OCI-LY7 (cell line): ENCODE results near the gene MDC1. TPM values are rescaled to one million over a fixed set of nuclear protein-coding genes. Genes with fewer than 3 reads are reported as not detected.
A peak's percentile ranks its signal among the peaks of the same experiment; 100 is the strongest.
"Not testable (repeated sequence)": the region's sequence is repeated elsewhere in the genome, so short reads cannot be mapped to it uniquely, and the experiment has no call there.

Source experiments
- BruUV-seq: library from RNA; stranded (reverse); fragments of 400-500 nt; replicated peaks from 2 replicates; lab custom pipeline; 2021; lab: Mats Ljungman, UMichigan
- CTCF ChIA-PET: fragments of 300-600 bp; sonication (Branson Sonifier 250); formaldehyde crosslinking; loops from one replicate; lab custom pipeline; 2022; ENCODE audit warnings: antibody characterized with exemption; ENCODE audit not compliant: unreplicated experiment; lab: Charles Lee
- POLR2A ChIA-PET: fragments of 300-600 bp; sonication (Branson Sonifier 250); formaldehyde crosslinking; loops from one replicate; lab custom pipeline; 2022; ENCODE audit warnings: antibody characterized with exemption; lab: Charles Lee
- DNase-seq: peaks from one replicate; pipeline ENCODE4 v3.0.0-alpha.2; 2015; ENCODE audit warnings: low spot score
- H2AFZ ChIP-seq: fragments of 200-600 bp; sonication (generic), shearing (Covaris generic); 2 replicates; pipeline ENCODE4 v1.6.1; 2014; ENCODE audit warnings: mild to moderate bottlenecking, antibody characterized with exemption, low read length, moderate library complexity
- H3K27ac ChIP-seq: fragments of 200-600 bp; sonication (generic); 2 replicates; pipeline ENCODE4 v1.5.1; 2014; ENCODE audit warnings: mixed run types, low read depth, mild to moderate bottlenecking, moderate library complexity, low read length, inconsistent platforms; ENCODE audit not compliant: poor library complexity, severe bottlenecking
- H3K36me3 ChIP-seq: fragments of 200-600 bp; sonication (generic); 2 replicates; pipeline ENCODE4 v1.6.1; 2014; ENCODE audit warnings: mild to moderate bottlenecking, antibody characterized with exemption, low read length, moderate library complexity, mixed read lengths; ENCODE audit not compliant: insufficient read depth
- H3K4me1 ChIP-seq: fragments of 200-600 bp; sonication (generic); 2 replicates; pipeline ENCODE4 v1.5.1; 2014; ENCODE audit warnings: mild to moderate bottlenecking, low read length; ENCODE audit not compliant: insufficient read depth, poor library complexity, severe bottlenecking
- H3K4me2 ChIP-seq: fragments of 200-600 bp; sonication (generic); 2 replicates; pipeline ENCODE4 v1.6.1; 2014; ENCODE audit warnings: mild to moderate bottlenecking, low read length
- H3K4me3 ChIP-seq: fragments of 200-600 bp; sonication (generic); 2 replicates; pipeline ENCODE4 v1.5.1; 2014; ENCODE audit warnings: mild to moderate bottlenecking, low read depth, low read length; ENCODE audit not compliant: poor library complexity, severe bottlenecking
- H3K79me2 ChIP-seq: fragments of 200-600 bp; sonication (generic); 2 replicates; pipeline ENCODE4 v1.6.1; 2016; ENCODE audit warnings: low read depth, mild to moderate bottlenecking, low read length, moderate library complexity, mixed read lengths; ENCODE audit not compliant: insufficient read depth
- H3K9me2 ChIP-seq: fragments of 200-600 bp; sonication (generic); 2 replicates; pipeline ENCODE4 v1.6.1; 2016; ENCODE audit warnings: mild to moderate bottlenecking, low read length, mixed read lengths; ENCODE audit not compliant: insufficient read depth
- H3K9me3 ChIP-seq: fragments of 200-600 bp; sonication (generic); 2 replicates; pipeline ENCODE4 v1.6.1; 2014; ENCODE audit warnings: mild to moderate bottlenecking, mixed run types, low read length, mixed read lengths
- H4K20me1 ChIP-seq: fragments of 200-600 bp; sonication (generic); 2 replicates; pipeline ENCODE4 v1.6.1; 2014; ENCODE audit warnings: mild to moderate bottlenecking, antibody characterized with exemption, low read length, moderate library complexity, mixed read lengths; ENCODE audit not compliant: insufficient read depth
- CTCF ChIP-seq: fragments of 200-600 bp; sonication (generic); conservative IDR thresholded peaks from 2 replicates; pipeline ENCODE4 v1.5.1; 2014; ENCODE audit warnings: mild to moderate bottlenecking, antibody characterized with exemption, low read length, moderate library complexity, mixed read lengths
- EZH2phosphoT487 ChIP-seq: fragments of 200-600 bp; sonication (generic); IDR thresholded peaks from 2 replicates; pipeline ENCODE4 v1.6.1; 2018; ENCODE audit warnings: low read depth, borderline replicate concordance, mild to moderate bottlenecking, mixed run types, antibody characterized with exemption, low read length, moderate library complexity, mixed read lengths
- intact Hi-C: fragments of 100-400 bp; cut with micrococcal nuclease; formaldehyde crosslinking; loops from one replicate; pipeline ENCODE4 v1.10.0; 2022; ENCODE audit not compliant: unreplicated experiment
- total RNA-seq, 2 experiments: library from RNA; depleted of rRNA in 1 of 2; stranded (reverse); fragments of >200 nt in 1 of 2; shearing (Covaris generic) in 1 of 2; gene quantifications; 2 replicates each; pipeline ENCODE4 v1.2.3, GENCODE V29; 2014 to 2022

The MDC1 gene
- total RNA-seq, 2 experiments from 2014 or later = 41.6 to 107 TPM

DNA sequence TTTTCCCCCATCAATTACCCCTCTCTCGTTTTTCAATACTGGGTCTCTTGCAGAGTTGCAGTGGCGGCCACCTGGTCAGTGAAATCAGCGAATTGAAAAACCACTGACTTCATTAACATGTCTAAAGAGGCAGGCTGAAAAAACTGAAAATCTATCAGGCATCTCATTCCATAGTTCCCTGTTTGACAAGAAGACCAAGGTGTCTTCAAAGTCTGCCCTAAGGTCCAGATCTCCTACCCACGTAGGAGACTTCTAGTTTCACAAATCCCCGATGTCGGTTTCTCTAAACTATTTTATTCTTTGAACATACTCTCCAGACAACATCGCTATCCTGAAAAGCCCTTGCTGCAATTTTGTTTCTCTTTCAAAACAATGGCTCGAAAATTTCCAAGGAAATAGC is 2.3 kb upstream of the MDC1 start:
- Histone ChIP-seq H3K27ac (peak overlapping the region; percentile 97), H4K20me1 (peaks cover 19% of the 10 kb centered on the region), H2AFZ (no peak overlapping the region), H3K4me2 (peak overlapping the region; percentile 98), H3K4me3 (peak overlapping the region; percentile 91), H3K9me3 (no peaks in the 10 kb centered on the region), H3K79me2 (peaks cover 79% of the 10 kb centered on the region), H3K4me1 (peaks cover 52% of the 10 kb centered on the region), H3K9me2 (no peaks in the 10 kb centered on the region), H3K36me3 (peaks cover 55% of the 10 kb centered on the region)
- peak; percentile 69 for DNase-seq
- CTCF ChIA-PET = no interaction called here
- intact Hi-C loops = no loop called here
- TSS peak; percentile 60 for BruUV-seq
- TF ChIP-seq CTCF (no peak), EZH2phosphoT487 (no peak)
- POLR2A ChIA-PET = interaction anchor here (0.7 to 6.0 kb wide), 6 partner anchors 29 to 148 kb away, joined by 3 to 71 read pairs (median 4); partner anchors contain the start of genes ABCF1 and NRM

GRCh38 chr6:30717845-30718720 is 1.0 kb upstream of the MDC1 start:
- H3K4me3 ChIP-seq = peak overlapping the region; percentile 91
- H3K79me2 ChIP-seq = peaks cover 66% of the 10 kb centered on the region
- H3K4me1 ChIP-seq = peaks cover 47% of the 10 kb centered on the region
- peaks cover 55% of the 10 kb centered on the region for H3K36me3 ChIP-seq
- ChIA-PET POLR2A (interaction anchor here (0.9 to 6.0 kb wide), 7 partner anchors 28 to 103 kb away, joined by 4 to 71 read pairs (median 7); partner anchors contain the start of genes MRPS18B and NRM), CTCF (interaction anchor here (0.6 to 1.7 kb wide), 4 partner anchors 12 to 38 kb away, joined by 3 to 5 read pairs (median 4); no protein-coding TSS in a partner anchor)
- intact Hi-C loops = loop anchor here (1.0 kb wide), 3 partner anchors 24 to 101 kb away; partner anchors contain the start of genes FLOT1, MRPS18B and PPP1R10
- peak overlapping the region; percentile 98 for H3K4me2 ChIP-seq
- H3K9me2 ChIP-seq, H4K20me1 ChIP-seq, H2AFZ ChIP-seq, H3K9me3 ChIP-seq: not testable (repeated sequence)
- DNase-seq = peak; percentile 28
- H3K27ac ChIP-seq = peak overlapping the region; percentile 97
- BruUV-seq = TSS peak; percentile 79

GRCh38 chr6:30716879-30717128 is 277 bp downstream of the MDC1 start:
- Histone ChIP-seq H3K4me3 (peak overlapping the region; percentile 91), H3K4me2 (peak overlapping the region; percentile 96), H3K9me3 (no peaks in the 10 kb centered on the region), H3K79me2 (peaks cover 54% of the 10 kb centered on the region), H3K27ac (peak overlapping the region; percentile 97), H3K9me2 (no peaks in the 10 kb centered on the region), H3K36me3 (peaks cover 55% of the 10 kb centered on the region), H2AFZ (no peak overlapping the region), H4K20me1 (no peaks in the 10 kb centered on the region), H3K4me1 (peaks cover 49% of the 10 kb centered on the region)
- ChIA-PET CTCF (interaction anchor here (0.8 to 1.7 kb wide), 3 partner anchors 13 to 36 kb away, joined by 3 to 5 read pairs (median 5); no protein-coding TSS in a partner anchor), POLR2A (interaction anchor here (0.7 to 6.0 kb wide), 7 partner anchors 20 to 102 kb away, joined by 3 to 71 read pairs (median 4); partner anchors contain the start of genes FLOT1, MRPS18B and NRM)
- no peak for TF ChIP-seq CTCF
- TF ChIP-seq EZH2phosphoT487 = no peak
- DNase-seq = no peak
- BruUV-seq = TSS peak; percentile 46
- intact Hi-C loops = loop anchor here (1.0 kb wide), 3 partner anchors 25 to 100 kb away; partner anchors contain the start of genes FLOT1, MRPS18B and PPP1R10
